Measurements from ENCODE around the gene RUNX3. TPM values are rescaled to one million over a fixed set of nuclear protein-coding genes. Genes with fewer than 3 reads are reported as not detected.

Gene RUNX3
- total RNA-seq, 1 experiment from 2014 or later, result 8.6 TPM

- Histone ChIP-seq H3K9me3 (ENCODE audit: low read depth, low read length, poor library complexity, severe bottlenecking) (no peaks in the 10 kb centered on the region), H3K4me3 (ENCODE audit: low read depth, low read length, poor library complexity, severe bottlenecking) (no peak overlapping the region), H3K36me3 (ENCODE audit: insufficient read depth, low read length, poor library complexity, severe bottlenecking) (no peaks in the 10 kb centered on the region), H3K4me1 (ENCODE audit: insufficient read depth, low read length, poor library complexity, severe bottlenecking) (no peaks in the 10 kb centered on the region), H3K27me3 (replicated peaks; ENCODE audit: insufficient read depth, low read depth, low read length, poor library complexity) (no peaks in the 10 kb centered on the region), H3K27ac (ENCODE audit: low read depth, low read length, poor library complexity, severe bottlenecking) (no peak overlapping the region)
- no peak for DNase-seq (ENCODE audit: low spot score)
- CTCF ChIA-PET, result no interaction called here
- POLR2A ChIA-PET (ENCODE audit: low non-redundant PET), result no interaction called here
- intact Hi-C loops (cut with micrococcal nuclease; ENCODE audit: unreplicated experiment), result no loop called here
- no TSS peak for BruUV-seq (replicated peaks)
- TF ChIP-seq, protein P1, sequence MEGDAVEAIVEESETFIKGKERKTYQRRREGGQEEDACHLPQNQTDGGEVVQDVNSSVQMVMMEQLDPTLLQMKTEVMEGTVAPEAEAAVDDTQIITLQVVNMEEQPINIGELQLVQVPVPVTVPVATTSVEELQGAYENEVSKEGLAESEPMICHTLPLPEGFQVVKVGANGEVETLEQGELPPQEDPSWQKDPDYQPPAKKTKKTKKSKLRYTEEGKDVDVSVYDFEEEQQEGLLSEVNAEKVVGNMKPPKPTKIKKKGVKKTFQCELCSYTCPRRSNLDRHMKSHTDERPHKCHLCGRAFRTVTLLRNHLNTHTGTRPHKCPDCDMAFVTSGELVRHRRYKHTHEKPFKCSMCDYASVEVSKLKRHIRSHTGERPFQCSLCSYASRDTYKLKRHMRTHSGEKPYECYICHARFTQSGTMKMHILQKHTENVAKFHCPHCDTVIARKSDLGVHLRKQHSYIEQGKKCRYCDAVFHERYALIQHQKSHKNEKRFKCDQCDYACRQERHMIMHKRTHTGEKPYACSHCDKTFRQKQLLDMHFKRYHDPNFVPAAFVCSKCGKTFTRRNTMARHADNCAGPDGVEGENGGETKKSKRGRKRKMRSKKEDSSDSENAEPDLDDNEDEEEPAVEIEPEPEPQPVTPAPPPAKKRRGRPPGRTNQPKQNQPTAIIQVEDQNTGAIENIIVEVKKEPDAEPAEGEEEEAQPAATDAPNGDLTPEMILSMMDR (conservative IDR thresholded peaks at IDR 0.05; ENCODE audit: low read depth, low read length), result no peak
- no peak for TF ChIP-seq EZH2 (IDR thresholded peaks at IDR 0.05; ENCODE audit: borderline replicate concordance, low read depth, low read length, poor library complexity, severe bottlenecking)
These were observed 33.2 kb upstream of the RUNX3 start for GRCh38 chr1:24963099-24963872.

GRCh38 chr1:24961961-24962861 is 32.1 kb upstream of the RUNX3 start:
- CTCF ChIA-PET, result no interaction called here
- DNase-seq (ENCODE audit: low spot score), result no peak
- H3K4me1 ChIP-seq (ENCODE audit: insufficient read depth, low read length, poor library complexity, severe bottlenecking), result no peaks in the 10 kb centered on the region

DNA sequence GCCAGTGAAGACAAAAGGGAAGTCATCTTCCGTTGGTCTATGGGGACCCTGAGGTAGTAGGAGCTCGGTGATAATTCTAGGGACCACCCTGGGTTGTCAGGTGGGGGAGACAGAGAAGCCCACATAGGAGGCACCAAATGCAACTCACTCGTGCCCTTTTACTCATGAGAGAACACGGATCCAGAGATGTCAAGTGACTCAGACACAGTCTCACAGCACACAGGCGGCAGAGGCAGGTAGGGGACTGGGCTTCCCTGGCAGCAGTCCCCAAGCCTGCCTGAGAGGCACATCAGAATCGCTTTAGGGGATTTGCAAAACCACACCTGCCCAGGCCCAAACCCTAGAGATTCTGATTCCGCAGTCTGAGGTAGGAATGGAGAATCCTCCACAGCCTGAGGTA is 31.3 kb upstream of the RUNX3 start:
- Histone ChIP-seq H3K4me3 (ENCODE audit: low read depth, low read length, poor library complexity, severe bottlenecking) (no peak overlapping the region), H3K36me3 (ENCODE audit: insufficient read depth, low read length, poor library complexity, severe bottlenecking) (no peaks in the 10 kb centered on the region), H3K27me3 (replicated peaks; ENCODE audit: insufficient read depth, low read depth, low read length, poor library complexity) (no peaks in the 10 kb centered on the region), H3K9me3 (ENCODE audit: low read depth, low read length, poor library complexity, severe bottlenecking) (no peaks in the 10 kb centered on the region), H3K4me1 (ENCODE audit: insufficient read depth, low read length, poor library complexity, severe bottlenecking) (no peaks in the 10 kb centered on the region), H3K27ac (ENCODE audit: low read depth, low read length, poor library complexity, severe bottlenecking) (no peak overlapping the region)
- no TSS peak for BruUV-seq (replicated peaks)
- intact Hi-C loops (cut with micrococcal nuclease; ENCODE audit: unreplicated experiment), result no loop called here
- ChIA-PET POLR2A (ENCODE audit: low non-redundant PET) (no interaction called here), CTCF (no interaction called here)
- DNase-seq (ENCODE audit: low spot score), result no peak
- no peak for TF ChIP-seq EZH2 (IDR thresholded peaks at IDR 0.05; ENCODE audit: borderline replicate concordance, low read depth, low read length, poor library complexity, severe bottlenecking)
- TF ChIP-seq, protein P1 (conservative IDR thresholded peaks at IDR 0.05; ENCODE audit: low read depth, low read length), result no peak

More at GRCh38 chr1:24961961-24962861, 32.1 kb upstream of the RUNX3 start:
- Histone ChIP-seq H3K9me3 (ENCODE audit: low read depth, low read length, poor library complexity, severe bottlenecking) (no peaks in the 10 kb centered on the region), H3K36me3 (ENCODE audit: insufficient read depth, low read length, poor library complexity, severe bottlenecking) (no peaks in the 10 kb centered on the region), H3K27me3 (replicated peaks; ENCODE audit: insufficient read depth, low read depth, low read length, poor library complexity) (no peaks in the 10 kb centered on the region), H3K27ac (ENCODE audit: low read depth, low read length, poor library complexity, severe bottlenecking) (no peak overlapping the region), H3K4me3 (ENCODE audit: low read depth, low read length, poor library complexity, severe bottlenecking) (no peak overlapping the region)
- no TSS peak for BruUV-seq (replicated peaks)
- TF ChIP-seq, protein P1 (conservative IDR thresholded peaks at IDR 0.05; ENCODE audit: low read depth, low read length), result peak; percentile 47
- TF ChIP-seq EZH2 (IDR thresholded peaks at IDR 0.05; ENCODE audit: borderline replicate concordance, low read depth, low read length, poor library complexity, severe bottlenecking), result no peak
- intact Hi-C loops (cut with micrococcal nuclease; ENCODE audit: unreplicated experiment), result no loop called here
- POLR2A ChIA-PET (ENCODE audit: low non-redundant PET), result no interaction called here
